WTC11 (cell line): ENCODE results near the gene TMEM14C.

Source experiments
- ATF1 ChIP-seq: sonication (generic); formaldehyde crosslinking; IDR thresholded peaks from 2 replicates; pipeline ENCODE4 v1.8.1; 2023; ENCODE audit warnings: mild to moderate bottlenecking, moderate library complexity, missing genetic modification reagents
- CTCF ChIP-seq: fragments of 200-600 bp; IDR thresholded peaks from 2 replicates; pipeline ENCODE4 v1.8.0; 2022; ENCODE audit warnings: antibody characterized with exemption
- FOXJ3 ChIP-seq: sonication (generic); formaldehyde crosslinking; IDR thresholded peaks from 2 replicates; pipeline ENCODE4 v1.9.0; 2021; ENCODE audit warnings: missing genetic modification reagents, mild to moderate bottlenecking, borderline replicate concordance
- NR1H2 ChIP-seq: sonication (generic); formaldehyde crosslinking; IDR thresholded peaks from 2 replicates; pipeline ENCODE4 v1.9.0; 2021; ENCODE audit warnings: mild to moderate bottlenecking, moderate library complexity, missing genetic modification reagents
- ZNF121 ChIP-seq: sonication (generic); formaldehyde crosslinking; IDR thresholded peaks from 2 replicates; pipeline ENCODE4 v1.8.0; 2023; ENCODE audit warnings: missing genetic modification reagents

GRCh38 chr6:10686901-10687300, 36.0 kb upstream of the TMEM14C start:
- TF ChIP-seq FOXJ3 (CRISPR knock-in tag), result no peak
- TF ChIP-seq ATF1 (CRISPR knock-in tag), result no peak
- TF ChIP-seq CTCF, result no peak
- TF ChIP-seq NR1H2 (CRISPR knock-in tag), result no peak
- no peak for TF ChIP-seq ZNF121 (CRISPR knock-in tag)
